PC-3 (cell line): ENCODE data around the gene WDR91. TPM values are rescaled to one million over a fixed set of nuclear protein-coding genes. Genes with fewer than 3 reads are reported as not detected.

Experiments
- ATAC-seq: fragments of 200-7000 bp; cut with Tn5 transposase; 2 replicates; pipeline ENCODE4 v1.9.1; 2020; ENCODE audit warnings: mild to moderate bottlenecking, moderate library complexity
- BruUV-seq: library from RNA; stranded (reverse); fragments of 400-500 nt; replicated peaks from 2 replicates; lab custom pipeline; 2021; lab: Mats Ljungman, UMichigan
- CTCF ChIA-PET: fragments of 300-600 bp; sonication (Branson Sonifier 250); formaldehyde crosslinking; loops from one replicate; lab custom pipeline; 2022; ENCODE audit warnings: antibody characterized with exemption; lab: Charles Lee
- POLR2A ChIA-PET: fragments of 300-600 bp; sonication (Branson Sonifier 250); formaldehyde crosslinking; loops from one replicate; lab custom pipeline; 2022; ENCODE audit warnings: antibody characterized with exemption; ENCODE audit not compliant: unreplicated experiment; lab: Charles Lee
- DNase-seq: peaks from one replicate; pipeline ENCODE4 v3.0.0-alpha.2; 2015
- H2AFZ ChIP-seq: fragments of 300-600 bp; sonication (generic); 2 replicates; pipeline ENCODE4 v1.6.0; 2016; ENCODE audit warnings: antibody characterized with exemption, low read length
- H3F3A ChIP-seq: fragments of 300-600 bp; sonication (generic); one replicate; pipeline ENCODE4 v1.6.0; 2017; ENCODE audit warnings: antibody characterized with exemption, low read length, control low read depth, mild to moderate bottlenecking; ENCODE audit not compliant: unreplicated experiment
- H3K27ac ChIP-seq: fragments of 300-600 bp; sonication (generic); 2 replicates; pipeline ENCODE4 v1.5.1; 2016; ENCODE audit warnings: mild to moderate bottlenecking, low read length
- H3K27me3 ChIP-seq: fragments of 300-600 bp; sonication (generic); 2 replicates; pipeline ENCODE4 v1.6.1; 2016; ENCODE audit warnings: low read length, mixed read lengths
- H3K36me3 ChIP-seq: fragments of 300-600 bp; sonication (generic); 2 replicates; pipeline ENCODE4 v1.6.1; 2016; ENCODE audit warnings: low read depth, mixed run types, low read length, mixed read lengths
- H3K4me1 ChIP-seq: fragments of 300-600 bp; sonication (generic); 2 replicates; pipeline ENCODE4 v1.5.1; 2016; ENCODE audit warnings: low read length; ENCODE audit not compliant: insufficient read depth
- H3K4me2 ChIP-seq: fragments of 300-600 bp; sonication (generic); 2 replicates; pipeline ENCODE4 v1.6.0; 2016; ENCODE audit warnings: low read length
- H3K4me3 ChIP-seq: fragments of 300-600 bp; sonication (generic); 2 replicates; pipeline ENCODE4 v1.5.1; 2016; ENCODE audit warnings: mild to moderate bottlenecking, low read length, mixed read lengths
- H3K79me2 ChIP-seq: fragments of 300-600 bp; sonication (generic); 2 replicates; pipeline ENCODE4 v1.6.1; 2017; ENCODE audit warnings: low read length, mixed read lengths
- H3K9ac ChIP-seq: fragments of 300-600 bp; sonication (generic); 2 replicates; pipeline ENCODE4 v1.6.0; 2016; ENCODE audit warnings: mild to moderate bottlenecking, low read length
- H3K9me2 ChIP-seq: fragments of 300-600 bp; sonication (generic); replicated peaks from 2 replicates; pipeline ENCODE4 v1.6.1; 2016; ENCODE audit warnings: mixed run types, low read length, mixed read lengths
- H3K9me3 ChIP-seq: fragments of 300-600 bp; sonication (generic); 2 replicates; pipeline ENCODE4 v1.6.1; 2016; ENCODE audit warnings: low read length, mixed read lengths
- H4K20me1 ChIP-seq: fragments of 300-600 bp; sonication (generic); 2 replicates; pipeline ENCODE4 v1.6.1; 2016; ENCODE audit warnings: low read length, mixed read lengths
- EZH2 ChIP-seq: fragments of 300-600 bp; sonication (generic); IDR thresholded peaks from one replicate; pipeline ENCODE4 v1.6.1; 2017; ENCODE audit warnings: antibody characterized with exemption, mild to moderate bottlenecking, low read length; ENCODE audit not compliant: unreplicated experiment
- EZH2phosphoT487 ChIP-seq: fragments of 300-600 bp; sonication (generic); IDR thresholded peaks from 2 replicates; pipeline ENCODE4 v1.6.1; 2018; ENCODE audit warnings: mild to moderate bottlenecking, antibody characterized with exemption, low read length, borderline replicate concordance
- intact Hi-C: fragments of 100-400 bp; cut with micrococcal nuclease; formaldehyde crosslinking; loops from 2 replicates; pipeline ENCODE4 v1.9.0; 2023
- total RNA-seq: library from RNA; depleted of rRNA; stranded (reverse); fragments of >200 nt; gene quantifications from 2 replicates; pipeline ENCODE4 v1.2.3, GENCODE V29; 2014
- TF ChIP-seq, protein P1 (sequence below): fragments of 300-600 bp; sonication (generic); conservative IDR thresholded peaks from 2 replicates; pipeline ENCODE4 v1.5.1; 2017; ENCODE audit warnings: antibody characterized with exemption, low read depth, mild to moderate bottlenecking, low read length

WDR91 gene
- total RNA-seq, 1 experiment from 2014 or later, result 12.3 TPM

DNA sequence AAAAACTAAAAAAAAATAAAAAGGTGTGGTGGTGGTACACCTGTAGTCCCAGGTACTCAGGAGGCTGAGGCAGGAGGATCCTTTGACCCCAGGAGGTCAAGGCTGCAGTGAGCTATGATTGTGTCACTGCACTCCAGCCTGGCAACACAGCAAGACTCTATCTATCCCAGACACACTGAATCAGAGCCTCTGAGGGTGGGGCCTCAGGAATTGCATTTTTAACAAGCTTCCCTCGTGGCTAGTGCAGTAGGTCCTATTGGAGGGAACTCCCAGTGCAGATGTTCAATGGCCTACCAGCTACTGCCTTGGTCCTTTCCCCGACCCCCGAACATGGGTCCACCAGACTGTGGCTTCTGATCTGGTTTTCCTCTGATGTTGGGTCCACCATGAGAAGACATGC lies 37.2 kb upstream of the WDR91 start:
- Histone ChIP-seq H3K27me3 (no peaks in the 10 kb centered on the region), H3K9me2 (no peaks in the 10 kb centered on the region), H3K79me2 (no peaks in the 10 kb centered on the region), H3K9ac (no peak overlapping the region), H3K4me1 (peaks cover 4% of the 10 kb centered on the region), H3K27ac (no peak overlapping the region), H3K4me3 (no peak overlapping the region), H2AFZ (no peak overlapping the region), H3F3A (no peaks in the 10 kb centered on the region), H3K36me3 (no peaks in the 10 kb centered on the region), H3K9me3 (no peaks in the 10 kb centered on the region), H4K20me1 (no peaks in the 10 kb centered on the region), H3K4me2 (no peak overlapping the region)
- ChIA-PET CTCF (no interaction called here), POLR2A (no interaction called here)
- intact Hi-C loops, result no loop called here
- ATAC-seq (no peak), DNase-seq (no peak)
- TF ChIP-seq EZH2phosphoT487 (no peak), EZH2 (no peak)
- TF ChIP-seq, protein P1, sequence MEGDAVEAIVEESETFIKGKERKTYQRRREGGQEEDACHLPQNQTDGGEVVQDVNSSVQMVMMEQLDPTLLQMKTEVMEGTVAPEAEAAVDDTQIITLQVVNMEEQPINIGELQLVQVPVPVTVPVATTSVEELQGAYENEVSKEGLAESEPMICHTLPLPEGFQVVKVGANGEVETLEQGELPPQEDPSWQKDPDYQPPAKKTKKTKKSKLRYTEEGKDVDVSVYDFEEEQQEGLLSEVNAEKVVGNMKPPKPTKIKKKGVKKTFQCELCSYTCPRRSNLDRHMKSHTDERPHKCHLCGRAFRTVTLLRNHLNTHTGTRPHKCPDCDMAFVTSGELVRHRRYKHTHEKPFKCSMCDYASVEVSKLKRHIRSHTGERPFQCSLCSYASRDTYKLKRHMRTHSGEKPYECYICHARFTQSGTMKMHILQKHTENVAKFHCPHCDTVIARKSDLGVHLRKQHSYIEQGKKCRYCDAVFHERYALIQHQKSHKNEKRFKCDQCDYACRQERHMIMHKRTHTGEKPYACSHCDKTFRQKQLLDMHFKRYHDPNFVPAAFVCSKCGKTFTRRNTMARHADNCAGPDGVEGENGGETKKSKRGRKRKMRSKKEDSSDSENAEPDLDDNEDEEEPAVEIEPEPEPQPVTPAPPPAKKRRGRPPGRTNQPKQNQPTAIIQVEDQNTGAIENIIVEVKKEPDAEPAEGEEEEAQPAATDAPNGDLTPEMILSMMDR, result no peak
- no TSS peak for BruUV-seq

DNA sequence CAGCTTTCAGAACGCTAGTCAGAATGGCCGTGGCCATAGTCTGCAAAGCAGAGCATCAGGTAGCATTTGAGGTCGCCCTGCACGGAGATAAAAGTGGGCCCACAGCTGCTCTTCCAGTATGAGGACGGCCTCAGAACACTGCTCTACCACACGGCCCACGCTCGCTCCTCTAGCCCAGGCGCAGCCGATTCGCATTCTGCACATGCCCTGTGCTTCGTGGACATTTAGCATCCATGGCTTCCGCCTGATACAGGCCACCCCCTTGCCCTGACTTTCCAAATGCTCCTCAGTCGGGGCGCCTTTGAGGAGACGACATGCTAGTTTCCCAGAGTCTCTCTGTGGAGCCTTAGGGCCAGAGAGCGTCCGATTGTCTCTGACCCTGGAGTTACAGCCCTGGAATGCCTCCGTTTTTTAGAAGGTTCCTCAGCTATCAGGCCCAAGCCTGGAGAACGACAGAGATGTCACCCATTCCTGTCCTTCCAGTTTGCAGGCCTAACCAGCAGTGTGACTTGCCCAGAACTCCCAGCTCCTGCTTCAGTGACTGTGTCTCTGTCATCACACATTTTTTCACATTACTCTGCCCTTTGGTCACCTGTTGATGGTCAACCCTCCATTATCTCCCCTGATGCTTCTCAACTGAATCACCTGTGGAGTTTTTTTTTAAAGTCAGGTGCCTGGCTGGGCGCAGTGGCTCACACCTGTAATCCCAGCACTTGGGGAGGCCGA lies 36.6 kb upstream of the WDR91 start:
- no peak for ATAC-seq
- H2AFZ ChIP-seq, result no peak overlapping the region
- no peaks in the 10 kb centered on the region for H3K79me2 ChIP-seq
- no peaks in the 10 kb centered on the region for H3K36me3 ChIP-seq
- no peaks in the 10 kb centered on the region for H3F3A ChIP-seq
- H3K9me2 ChIP-seq, result no peaks in the 10 kb centered on the region
- H3K9me3 ChIP-seq, result no peaks in the 10 kb centered on the region
- H3K4me1 ChIP-seq, result no peaks in the 10 kb centered on the region
- H4K20me1 ChIP-seq, result no peaks in the 10 kb centered on the region
- BruUV-seq, result no TSS peak
- H3K27ac ChIP-seq, result no peak overlapping the region
- H3K9ac ChIP-seq, result no peak overlapping the region
- H3K27me3 ChIP-seq, result no peaks in the 10 kb centered on the region
- no peak for DNase-seq
- POLR2A ChIA-PET, result interaction anchor here (0.7 kb wide), 1 partner anchor 628 kb away, joined by 4 read pairs; no protein-coding TSS in a partner anchor
- CTCF ChIA-PET, result no interaction called here
- no peak overlapping the region for H3K4me2 ChIP-seq
- H3K4me3 ChIP-seq, result no peak overlapping the region
- TF ChIP-seq EZH2phosphoT487 (no peak), EZH2 (no peak)
- TF ChIP-seq, protein P1, result no peak
- intact Hi-C loops, result no loop called here

DNA sequence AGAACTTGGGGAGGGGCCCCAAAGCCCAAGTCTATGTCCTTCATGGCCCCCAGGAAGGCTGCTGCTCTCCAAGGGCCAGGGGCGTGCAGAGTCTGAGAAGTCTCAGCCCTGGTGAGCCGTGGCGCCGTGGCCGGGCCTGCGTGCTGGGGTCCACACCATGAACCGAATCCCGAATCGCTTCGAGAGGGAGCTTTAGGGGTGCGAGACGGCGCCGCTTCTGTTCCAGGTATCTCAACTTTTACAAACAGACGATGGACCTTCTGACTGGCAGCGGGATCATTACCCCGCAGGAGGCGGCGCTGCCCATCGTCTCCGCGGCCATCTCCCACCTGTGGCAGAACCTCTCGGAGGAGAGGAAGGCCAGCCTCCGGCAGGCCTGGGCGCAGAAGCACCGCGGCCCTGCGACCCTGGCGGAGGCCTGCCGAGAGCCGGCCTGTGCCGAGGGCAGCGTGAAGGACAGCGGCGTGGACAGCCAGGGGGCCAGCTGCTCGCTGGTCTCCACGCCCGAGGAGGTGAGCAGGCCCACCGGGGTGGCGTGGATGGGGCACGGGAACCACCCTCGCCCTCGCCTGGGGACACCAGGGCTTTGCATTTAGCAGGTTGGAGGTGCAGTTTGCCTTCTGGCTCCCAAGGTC lies 35.0 kb upstream of the WDR91 start:
- H3K9ac ChIP-seq, result no peak overlapping the region
- H3K4me3 ChIP-seq, result no peak overlapping the region
- no peaks in the 10 kb centered on the region for H3K4me1 ChIP-seq
- DNase-seq (no peak), ATAC-seq (no peak)
- ChIA-PET CTCF (no interaction called here), POLR2A (no interaction called here)
- H2AFZ ChIP-seq, result no peak overlapping the region
- H3K4me2 ChIP-seq, result no peak overlapping the region
- no peaks in the 10 kb centered on the region for H3K9me3 ChIP-seq
- no peaks in the 10 kb centered on the region for H3F3A ChIP-seq
- no peaks in the 10 kb centered on the region for H3K27me3 ChIP-seq
- no TSS peak for BruUV-seq
- H3K27ac ChIP-seq, result no peak overlapping the region
- no peaks in the 10 kb centered on the region for H3K9me2 ChIP-seq
- TF ChIP-seq EZH2phosphoT487 (no peak), EZH2 (no peak)
- TF ChIP-seq, protein P1, result no peak
- intact Hi-C loops, result no loop called here
- H3K79me2 ChIP-seq, result no peaks in the 10 kb centered on the region
- H4K20me1 ChIP-seq, result no peaks in the 10 kb centered on the region
- no peaks in the 10 kb centered on the region for H3K36me3 ChIP-seq
